Thyroid gland (tissue), 4 donors: ENCODE measurements around the gene ALDH1A1.

Source experiments
- POLR2A ChIP-seq, 2 donors: fragments of 450-650 bp; IDR thresholded peaks; one replicate each; pipeline ENCODE4 v1.6.1; 2017; ENCODE audit warnings: antibody characterized with exemption in 2 of 2, mild to moderate bottlenecking in 2 of 2, moderate library complexity in 1 of 2
- TF ChIP-seq, protein P1 (sequence below), 6 experiments: fragments of 200-600 bp in 3 of 6; fragments of 450-650 bp in 3 of 6; sonication (generic) in 3 of 6; IDR thresholded peaks; one replicate each; pipeline ENCODE4 v1.5.1; 2016 to 2019; ENCODE audit warnings: antibody characterized with exemption in 6 of 6, mild to moderate bottlenecking in 2 of 6, inconsistent platforms in 1 of 6, moderate library complexity in 1 of 6

GRCh38 chr9:72980600-72981265, 27.9 kb upstream of the ALDH1A1 start:
- TF ChIP-seq, protein P1, sequence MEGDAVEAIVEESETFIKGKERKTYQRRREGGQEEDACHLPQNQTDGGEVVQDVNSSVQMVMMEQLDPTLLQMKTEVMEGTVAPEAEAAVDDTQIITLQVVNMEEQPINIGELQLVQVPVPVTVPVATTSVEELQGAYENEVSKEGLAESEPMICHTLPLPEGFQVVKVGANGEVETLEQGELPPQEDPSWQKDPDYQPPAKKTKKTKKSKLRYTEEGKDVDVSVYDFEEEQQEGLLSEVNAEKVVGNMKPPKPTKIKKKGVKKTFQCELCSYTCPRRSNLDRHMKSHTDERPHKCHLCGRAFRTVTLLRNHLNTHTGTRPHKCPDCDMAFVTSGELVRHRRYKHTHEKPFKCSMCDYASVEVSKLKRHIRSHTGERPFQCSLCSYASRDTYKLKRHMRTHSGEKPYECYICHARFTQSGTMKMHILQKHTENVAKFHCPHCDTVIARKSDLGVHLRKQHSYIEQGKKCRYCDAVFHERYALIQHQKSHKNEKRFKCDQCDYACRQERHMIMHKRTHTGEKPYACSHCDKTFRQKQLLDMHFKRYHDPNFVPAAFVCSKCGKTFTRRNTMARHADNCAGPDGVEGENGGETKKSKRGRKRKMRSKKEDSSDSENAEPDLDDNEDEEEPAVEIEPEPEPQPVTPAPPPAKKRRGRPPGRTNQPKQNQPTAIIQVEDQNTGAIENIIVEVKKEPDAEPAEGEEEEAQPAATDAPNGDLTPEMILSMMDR (IDR thresholded peaks at IDR 0.05): no peak
- TF ChIP-seq POLR2A (IDR thresholded peaks at IDR 0.05): no peak
